ENCODE measurements around the gene GALM.
"Not testable (repeated sequence)": the region's sequence is repeated elsewhere in the genome, so short reads cannot be mapped to it uniquely, and the experiment has no call there.

The GALM gene

GRCh38 chr2:38740851-38741731 lies 75.2 kb downstream of the GALM start:
- DNase-seq (ENCODE audit: low spot score), result peak; percentile 78

- DNase-seq (ENCODE audit: low spot score), result peak; percentile 52
Observed at GRCh38 chr2:38742797-38743559, 77.1 kb downstream of the GALM start.

- peak; percentile 53 for DNase-seq (ENCODE audit: low spot score)
Observed at GRCh38 chr2:38743672-38744398, 77.9 kb downstream of the GALM start.

- DNase-seq (ENCODE audit: low spot score), result peak; percentile 51
Observed at GRCh38 chr2:38744399-38744780, 78.5 kb downstream of the GALM start.

- DNase-seq (ENCODE audit: low spot score), result no peak
Observed at GRCh38 chr2:38745267-38745666, 79.4 kb downstream of the GALM start.

- DNase-seq (ENCODE audit: low spot score), result peak; percentile 31
Observed at GRCh38 chr2:38747007-38747424, 81.1 kb downstream of the GALM start.

GRCh38 chr2:38747819-38748218 lies 81.9 kb downstream of the GALM start:
- peak; percentile 17 for DNase-seq (ENCODE audit: low spot score)

- DNase-seq (ENCODE audit: low spot score), result peak; percentile 19
Observed at GRCh38 chr2:38748391-38748790, 82.5 kb downstream of the GALM start.

- DNase-seq (ENCODE audit: low spot score), result no peak
Observed at GRCh38 chr2:38748943-38749804, 83.3 kb downstream of the GALM start.

- peak; percentile 35 for DNase-seq (ENCODE audit: low spot score)
Observed at GRCh38 chr2:38750011-38750890, 84.3 kb downstream of the GALM start.

- DNase-seq (ENCODE audit: low spot score), result peak; percentile 98
Observed at GRCh38 chr2:38750891-38751595, 85.1 kb downstream of the GALM start, which contains the start of gene SRSF7. TSS of gene SRSF7 (minus strand) at chr2:38751361. CDS start at chr2:38751256, 105 bp downstream.

- DNase-seq (ENCODE audit: low spot score), result no peak
Observed at GRCh38 chr2:38751596-38752410, 85.9 kb downstream of the GALM start.

GRCh38 chr2:38754049-38754448 lies 88.1 kb downstream of the GALM start:
- no peak for DNase-seq (ENCODE audit: low spot score)

GRCh38 chr2:38754506-38754905 lies 88.6 kb downstream of the GALM start:
- peak; percentile 22 for DNase-seq (ENCODE audit: low spot score)

- DNase-seq (ENCODE audit: low spot score), result not testable (repeated sequence)
Observed at GRCh38 chr2:38755891-38756290, 90.0 kb downstream of the GALM start.

GRCh38 chr2:38763228-38763627 lies 97.3 kb downstream of the GALM start:
- DNase-seq (ENCODE audit: low spot score), result no peak

GRCh38 chr2:38763728-38764127 lies 97.8 kb downstream of the GALM start:
- DNase-seq (ENCODE audit: low spot score), result no peak

- DNase-seq (ENCODE audit: low spot score), result no peak
Observed at GRCh38 chr2:38765149-38765548, 99.2 kb downstream of the GALM start.

GRCh38 chr2:38765551-38765950 lies 99.6 kb downstream of the GALM start:
- DNase-seq (ENCODE audit: low spot score), result no peak
